ENCODE measurements around the gene RAPSN. TPM values are rescaled to one million over a fixed set of nuclear protein-coding genes. Genes with fewer than 3 reads are reported as not detected.

RAPSN gene
- total and polyA plus RNA-seq, 2 donors (not counting 3 experiments of a cell fraction or from before 2014, with no cell fraction given): 0.18 to 1.6 TPM

- Histone ChIP-seq H2AFZ (ENCODE audit: low read depth, low read length) (no peak overlapping the region), H4K20me1 (replicated peaks; ENCODE audit: control insufficient read depth, extremely low read depth, insufficient read depth, low read length) (no peaks in the 10 kb centered on the region), H3K27ac (ENCODE audit: insufficient read depth, low read depth, low read length) (no peak overlapping the region), H3K9ac (replicated peaks; ENCODE audit: extremely low read depth, insufficient read depth, low read length) (no peak overlapping the region), H3K4me3 (replicated peaks in 1 of 3; ENCODE audit: insufficient read depth in 1 of 3, low read depth in 1 of 3, low read length in 3 of 3) (no peak overlapping the region), H3K9me3 (replicated peaks; ENCODE audit: control insufficient read depth, insufficient read depth, low read length) (no peaks in the 10 kb centered on the region), H3K36me3 (ENCODE audit: control insufficient read depth in 2 of 2, extremely low read depth in 1 of 2, insufficient read depth in 2 of 2, low read length in 2 of 2) (no peaks in the 10 kb centered on the region), H3K9me1 (replicated peaks; ENCODE audit: control insufficient read depth, extremely low read depth, insufficient read depth, low read length) (no peaks in the 10 kb centered on the region), H3K79me2 (ENCODE audit: control insufficient read depth, insufficient read depth, low read length) (no peaks in the 10 kb centered on the region), H3K4me1 (ENCODE audit: control insufficient read depth, extremely low read depth, insufficient read depth, low read length) (no peaks in the 10 kb centered on the region), H3K27me3 (ENCODE audit: control insufficient read depth in 2 of 2, insufficient read depth in 2 of 2, low read length in 2 of 2) (no peaks in the 10 kb centered on the region), H3K4me2 (ENCODE audit: insufficient read depth, low read length) (no peak overlapping the region)
- intact Hi-C loops (cut with micrococcal nuclease) (no loop called here), dilution Hi-C loops (cut with MboI; ENCODE audit: extremely low pct_ligation_motif_present, low sequenced_read_pairs) (no loop called here)
- DNase-seq (ENCODE audit: low read depth, low spot score): no peak
- no TSS peak for BruUV-seq (replicated peaks)
- TF ChIP-seq MYC (IDR thresholded peaks at IDR 0.05; ENCODE audit: low read depth, low read length) (no peak), FOS (IDR thresholded peaks at IDR 0.05; ENCODE audit: borderline replicate concordance, insufficient read depth, low read length) (no peak), POLR2A (IDR thresholded peaks at IDR 0.05; ENCODE audit: low read depth, low read length) (no peak), POLR2AphosphoS5 (IDR thresholded peaks at IDR 0.05; ENCODE audit: insufficient read depth, low read depth, low read length) (no peak), MAX (IDR thresholded peaks at IDR 0.05; ENCODE audit: insufficient read depth, insufficient read length) (no peak), EZH2 (IDR thresholded peaks at IDR 0.05; ENCODE audit: borderline replicate concordance, low read depth, low read length, severe bottlenecking) (no peak)
- TF ChIP-seq, protein P1, sequence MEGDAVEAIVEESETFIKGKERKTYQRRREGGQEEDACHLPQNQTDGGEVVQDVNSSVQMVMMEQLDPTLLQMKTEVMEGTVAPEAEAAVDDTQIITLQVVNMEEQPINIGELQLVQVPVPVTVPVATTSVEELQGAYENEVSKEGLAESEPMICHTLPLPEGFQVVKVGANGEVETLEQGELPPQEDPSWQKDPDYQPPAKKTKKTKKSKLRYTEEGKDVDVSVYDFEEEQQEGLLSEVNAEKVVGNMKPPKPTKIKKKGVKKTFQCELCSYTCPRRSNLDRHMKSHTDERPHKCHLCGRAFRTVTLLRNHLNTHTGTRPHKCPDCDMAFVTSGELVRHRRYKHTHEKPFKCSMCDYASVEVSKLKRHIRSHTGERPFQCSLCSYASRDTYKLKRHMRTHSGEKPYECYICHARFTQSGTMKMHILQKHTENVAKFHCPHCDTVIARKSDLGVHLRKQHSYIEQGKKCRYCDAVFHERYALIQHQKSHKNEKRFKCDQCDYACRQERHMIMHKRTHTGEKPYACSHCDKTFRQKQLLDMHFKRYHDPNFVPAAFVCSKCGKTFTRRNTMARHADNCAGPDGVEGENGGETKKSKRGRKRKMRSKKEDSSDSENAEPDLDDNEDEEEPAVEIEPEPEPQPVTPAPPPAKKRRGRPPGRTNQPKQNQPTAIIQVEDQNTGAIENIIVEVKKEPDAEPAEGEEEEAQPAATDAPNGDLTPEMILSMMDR (IDR thresholded peaks at IDR 0.05; ENCODE audit: extremely low read depth in 1 of 2, insufficient read depth in 1 of 2, low read depth in 1 of 2, low read length in 2 of 2): no peak
- FAIRE-seq: no peak
- ChIA-PET CTCF (interaction anchor here (0.8 to 3.8 kb wide), 2 partner anchors 14 to 17 kb away, joined by 3 to 25 read pairs; no protein-coding TSS in a partner anchor), POLR2A (no interaction called here)
Observed at GRCh38 chr11:47387944-47388696, 60.8 kb downstream of the RAPSN start.

Small RNAs within 50 kb of the gene (microRNA-seq; reads per million reads assigned to microRNA genes)
- gene MIR4487 (ENCODE audit: borderline number of aligned reads, borderline replicate concordance): not detected

Small RNAs within 50 kb of the gene (small RNA-seq; reads per million reads assigned to genes)
- gene MIR4487 (ENCODE audit: insufficient read depth, insufficient read length, low read depth, low replicate concordance): not detected

Other genes with a start within 250 kb of the RAPSN start
- gene DDB2, start 234.2 kb downstream of the RAPSN start, total RNA-seq: 92.4 and 112 TPM in 2 replicates
- 86.1 and 96.6 TPM in 2 replicates for gene DDB2, start 234.2 kb downstream of the RAPSN start, polyA plus RNA-seq
- gene ACP2, start 200.3 kb downstream of the RAPSN start, total RNA-seq: 35.6 and 39.7 TPM in 2 replicates
- gene ACP2, start 200.3 kb downstream of the RAPSN start, polyA plus RNA-seq: 49.2 and 52.6 TPM in 2 replicates
- gene NR1H3, start 191.1 kb downstream of the RAPSN start, total RNA-seq: 7.4 and 9.8 TPM in 2 replicates
- gene NR1H3, start 191.1 kb downstream of the RAPSN start, polyA plus RNA-seq: 16.3 and 19.1 TPM in 2 replicates
- 36.8 and 38.5 TPM in 2 replicates for gene MADD, start 179.0 kb downstream of the RAPSN start, total RNA-seq
- gene MADD, start 179.0 kb downstream of the RAPSN start, polyA plus RNA-seq: 25.5 and 35.3 TPM in 2 replicates
- gene MYBPC3, start 96.4 kb downstream of the RAPSN start, total RNA-seq: not detected in 2 replicates
- gene MYBPC3, start 96.4 kb downstream of the RAPSN start, polyA plus RNA-seq: not detected in 2 replicates
- gene SPI1, start 70.6 kb downstream of the RAPSN start, total RNA-seq: not detected in 2 replicates
- not detected in 2 replicates for gene SPI1, start 70.6 kb downstream of the RAPSN start, polyA plus RNA-seq
- 86.3 and 91.9 TPM in 2 replicates for gene SLC39A13, start 40.5 kb downstream of the RAPSN start, total RNA-seq
- 94.3 and 124 TPM in 2 replicates for gene SLC39A13, start 40.5 kb downstream of the RAPSN start, polyA plus RNA-seq
- 202 and 203 TPM in 2 replicates for gene PSMC3, start 22.7 kb downstream of the RAPSN start, total RNA-seq
- gene PSMC3, start 22.7 kb downstream of the RAPSN start, polyA plus RNA-seq: 153 and 179 TPM in 2 replicates
- 113 and 120 TPM in 2 replicates for gene CELF1, start 104.0 kb upstream of the RAPSN start, total RNA-seq
- gene CELF1, start 104.0 kb upstream of the RAPSN start, polyA plus RNA-seq: 58.9 and 66.3 TPM in 2 replicates
- 44.6 and 46.6 TPM in 2 replicates for gene PTPMT1, start 116.5 kb upstream of the RAPSN start, total RNA-seq
- 83.1 and 96.9 TPM in 2 replicates for gene PTPMT1, start 116.5 kb upstream of the RAPSN start, polyA plus RNA-seq
- 16.3 and 16.6 TPM in 2 replicates for gene KBTBD4, start 129.8 kb upstream of the RAPSN start, total RNA-seq
- gene KBTBD4, start 129.8 kb upstream of the RAPSN start, polyA plus RNA-seq: 23.2 and 24.9 TPM in 2 replicates
- 91.8 and 99.7 TPM in 2 replicates for gene NDUFS3, start 129.9 kb upstream of the RAPSN start, total RNA-seq
- gene NDUFS3, start 129.9 kb upstream of the RAPSN start, polyA plus RNA-seq: 149 and 169 TPM in 2 replicates
- gene FAM180B, start 137.5 kb upstream of the RAPSN start, total RNA-seq: not detected in 2 replicates
- not detected in 2 replicates for gene FAM180B, start 137.5 kb upstream of the RAPSN start, polyA plus RNA-seq
- gene C1QTNF4, start 145.3 kb upstream of the RAPSN start, total RNA-seq: 1.7 and 1.8 TPM in 2 replicates
- gene C1QTNF4, start 145.3 kb upstream of the RAPSN start, polyA plus RNA-seq: 5.4 and 7.5 TPM in 2 replicates
- 134 and 138 TPM in 2 replicates for gene MTCH2, start 193.4 kb upstream of the RAPSN start, total RNA-seq
- gene MTCH2, start 193.4 kb upstream of the RAPSN start, polyA plus RNA-seq: 111 and 144 TPM in 2 replicates

Measured in endothelial cell of umbilical vein (primary cell).